ENCODE results near the gene UBAP2L. TPM values are rescaled to one million over a fixed set of nuclear protein-coding genes. Genes with fewer than 3 reads are reported as not detected.

The UBAP2L gene
- total RNA-seq, 4 donors from 2014 or later = 69.8 to 124 (median 83.0) TPM

DNA sequence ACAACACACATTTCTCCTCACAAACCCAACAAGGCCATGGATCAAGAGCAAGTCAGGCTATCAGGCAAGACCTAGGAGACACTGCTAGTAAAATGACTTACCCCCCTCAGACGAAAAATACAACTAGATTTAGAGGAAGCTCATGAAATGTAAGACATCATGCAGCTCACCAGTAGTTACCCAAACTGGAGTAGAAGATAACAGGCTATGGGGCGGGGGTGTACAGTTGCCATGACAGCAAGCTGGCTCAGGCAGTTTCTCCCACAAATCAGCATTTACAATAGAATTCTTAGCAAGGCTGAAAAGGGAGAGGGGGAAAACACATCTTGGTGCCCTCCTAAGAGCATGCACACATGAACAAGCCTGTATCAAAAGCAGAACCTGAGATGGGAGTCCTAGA is 42.7 kb upstream of the UBAP2L start:
- no peak for TF ChIP-seq POLR2AphosphoS5 (IDR thresholded peaks at IDR 0.05)
- TF ChIP-seq, protein P1, sequence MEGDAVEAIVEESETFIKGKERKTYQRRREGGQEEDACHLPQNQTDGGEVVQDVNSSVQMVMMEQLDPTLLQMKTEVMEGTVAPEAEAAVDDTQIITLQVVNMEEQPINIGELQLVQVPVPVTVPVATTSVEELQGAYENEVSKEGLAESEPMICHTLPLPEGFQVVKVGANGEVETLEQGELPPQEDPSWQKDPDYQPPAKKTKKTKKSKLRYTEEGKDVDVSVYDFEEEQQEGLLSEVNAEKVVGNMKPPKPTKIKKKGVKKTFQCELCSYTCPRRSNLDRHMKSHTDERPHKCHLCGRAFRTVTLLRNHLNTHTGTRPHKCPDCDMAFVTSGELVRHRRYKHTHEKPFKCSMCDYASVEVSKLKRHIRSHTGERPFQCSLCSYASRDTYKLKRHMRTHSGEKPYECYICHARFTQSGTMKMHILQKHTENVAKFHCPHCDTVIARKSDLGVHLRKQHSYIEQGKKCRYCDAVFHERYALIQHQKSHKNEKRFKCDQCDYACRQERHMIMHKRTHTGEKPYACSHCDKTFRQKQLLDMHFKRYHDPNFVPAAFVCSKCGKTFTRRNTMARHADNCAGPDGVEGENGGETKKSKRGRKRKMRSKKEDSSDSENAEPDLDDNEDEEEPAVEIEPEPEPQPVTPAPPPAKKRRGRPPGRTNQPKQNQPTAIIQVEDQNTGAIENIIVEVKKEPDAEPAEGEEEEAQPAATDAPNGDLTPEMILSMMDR (IDR thresholded peaks at IDR 0.05) = no peak
- TF ChIP-seq POLR2A (IDR thresholded peaks at IDR 0.05) = no peak
- no peak for TF ChIP-seq EP300 (IDR thresholded peaks at IDR 0.05)
- Histone ChIP-seq H3K4me3 (no peak overlapping the region), H3K9me3 (no peaks in the 10 kb centered on the region), H3K4me1 (peaks cover 62% of the 10 kb centered on the region), H3K36me3 (peaks cover 17% of the 10 kb centered on the region), H3K27me3 (no peaks in the 10 kb centered on the region), H3K27ac (no peak overlapping the region)
- DNase-seq (ENCODE audit: low spot score in 2 of 2) = no peak
- 49% methylated on average over 2 of the region's 2 CpGs for WGBS

DNA sequence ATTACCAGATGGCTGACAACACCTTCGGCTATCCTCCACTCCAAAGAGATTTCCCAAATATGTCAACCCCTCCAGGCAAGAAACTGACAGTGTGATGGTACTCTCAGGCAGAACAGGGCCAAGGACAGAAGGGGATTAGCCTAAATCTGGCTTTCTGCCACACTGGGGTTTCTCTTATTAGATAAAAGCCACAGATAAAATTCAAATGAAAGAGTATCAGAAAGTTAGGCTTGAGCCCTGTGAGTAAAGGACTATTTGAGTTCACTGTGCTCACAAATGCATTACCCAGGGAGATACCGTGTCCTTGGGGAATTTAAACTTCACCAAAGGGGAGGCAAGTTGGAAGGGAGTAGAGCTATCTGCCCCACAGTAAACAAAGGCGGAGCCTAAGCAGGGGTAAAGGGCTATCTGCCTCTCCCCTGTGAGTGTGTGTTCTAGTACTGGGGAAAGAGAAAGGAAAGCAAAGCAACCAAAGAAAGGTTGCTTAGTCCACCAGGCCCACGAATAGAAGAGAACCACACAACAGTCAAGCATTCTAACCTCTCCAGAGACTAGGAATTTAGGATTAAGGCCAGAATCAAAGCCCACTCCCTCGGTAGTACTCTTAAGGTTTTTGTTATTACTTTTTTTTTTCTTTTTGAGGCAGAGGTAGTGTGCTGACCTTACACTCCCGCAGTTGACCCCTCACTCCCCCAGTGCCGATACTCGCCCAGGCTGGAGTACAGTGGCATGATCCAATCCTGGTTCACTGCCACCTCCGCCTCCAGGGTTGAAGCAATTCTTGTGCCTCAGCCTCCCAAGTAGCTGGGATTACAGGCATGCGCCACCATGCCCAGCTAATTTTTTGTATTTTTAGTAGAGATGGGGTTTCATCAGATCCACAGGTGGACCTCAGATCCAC is 41.6 kb upstream of the UBAP2L start:
- Histone ChIP-seq H3K27ac (no peak overlapping the region), H3K9me3 (no peaks in the 10 kb centered on the region), H3K27me3 (no peaks in the 10 kb centered on the region), H3K4me3 (no peak overlapping the region), H3K36me3 (peaks cover 7% of the 10 kb centered on the region), H3K4me1 (peaks cover 68% of the 10 kb centered on the region)
- TF ChIP-seq, protein P1 (IDR thresholded peaks at IDR 0.05) = no peak
- TF ChIP-seq POLR2AphosphoS5 (IDR thresholded peaks at IDR 0.05) = no peak
- no peak for TF ChIP-seq POLR2A (IDR thresholded peaks at IDR 0.05)
- TF ChIP-seq EP300 (IDR thresholded peaks at IDR 0.05) = no peak
- DNase-seq (ENCODE audit: low spot score in 2 of 2) = no peak
- WGBS = 71% methylated on average over 10 of the region's 10 CpGs

DNA sequence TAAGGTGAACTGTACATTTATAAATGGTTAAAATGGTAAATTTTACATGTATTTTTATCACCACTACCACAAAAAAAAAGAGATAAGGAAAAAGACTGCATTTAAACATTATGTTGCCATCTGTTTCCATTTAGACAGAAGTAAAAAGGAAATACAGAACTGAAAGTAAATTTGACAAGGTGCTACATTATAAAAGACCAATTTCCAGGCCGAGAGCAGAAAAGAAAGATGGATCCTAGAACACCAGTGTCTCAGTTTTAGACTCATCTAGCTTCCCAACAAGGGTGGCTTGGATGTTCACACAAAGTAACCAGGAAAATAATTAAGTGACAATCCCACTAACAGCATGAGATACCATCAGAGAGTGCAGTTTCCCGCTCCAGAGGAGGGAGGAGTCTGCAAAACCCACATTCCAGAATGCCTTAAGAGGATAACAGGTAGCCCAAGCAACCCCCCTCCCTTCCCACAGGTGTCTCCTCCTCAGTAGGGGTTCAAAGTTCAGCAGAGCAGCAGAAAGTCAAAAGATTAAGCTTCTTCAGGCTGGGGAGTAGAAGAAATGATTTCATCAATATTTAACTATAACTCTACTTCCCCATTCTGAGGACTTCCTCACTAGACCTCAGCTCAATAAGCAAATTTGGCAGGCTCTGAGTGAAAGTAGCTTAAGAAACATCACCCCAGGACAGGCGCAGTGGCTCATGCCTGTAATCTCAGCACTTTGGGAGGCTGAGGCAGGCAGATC is 40.6 kb upstream of the UBAP2L start:
- peaks cover 68% of the 10 kb centered on the region for H3K4me1 ChIP-seq
- no peaks in the 10 kb centered on the region for H3K36me3 ChIP-seq
- no peak overlapping the region for H3K27ac ChIP-seq
- TF ChIP-seq EP300 (IDR thresholded peaks at IDR 0.05) (no peak), POLR2AphosphoS5 (IDR thresholded peaks at IDR 0.05) (no peak), POLR2A (IDR thresholded peaks at IDR 0.05) (no peak)
- TF ChIP-seq, protein P1 (IDR thresholded peaks at IDR 0.05) = no peak
- 59% methylated on average over 3 of the region's 3 CpGs for WGBS
- no peaks in the 10 kb centered on the region for H3K27me3 ChIP-seq
- no peak for DNase-seq (ENCODE audit: low spot score in 2 of 2)
- H3K9me3 ChIP-seq = no peaks in the 10 kb centered on the region
- H3K4me3 ChIP-seq = peak overlapping the region; percentile 73

DNA sequence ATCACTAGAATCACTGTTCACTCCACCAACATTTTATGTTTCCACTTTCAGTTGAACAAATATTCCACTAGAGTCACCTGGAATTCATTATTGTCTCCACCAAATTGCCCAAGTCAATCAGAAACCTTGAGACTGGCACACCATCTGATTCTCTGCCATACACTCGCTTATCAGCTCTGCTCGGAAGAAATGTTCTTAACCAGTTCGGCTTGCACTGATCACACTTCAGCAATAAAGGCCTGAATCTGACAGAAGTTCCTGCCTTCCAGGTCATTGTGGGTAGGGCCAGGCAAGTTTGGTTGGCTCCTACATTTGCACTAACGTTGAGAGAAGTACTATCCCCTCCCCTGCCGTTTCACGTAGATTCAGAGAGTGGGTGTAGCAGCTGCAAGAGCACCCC is 38.8 kb upstream of the UBAP2L start:
- H3K4me1 ChIP-seq = peaks cover 56% of the 10 kb centered on the region
- peak in 1 of 3 donors; percentile 24 for TF ChIP-seq POLR2AphosphoS5 (IDR thresholded peaks at IDR 0.05)
- no peak for TF ChIP-seq EP300 (IDR thresholded peaks at IDR 0.05)
- TF ChIP-seq, protein P1 (IDR thresholded peaks at IDR 0.05) = no peak

More for the DNA sequence above, 38.8 kb upstream of the UBAP2L start:
- H3K27ac ChIP-seq = peak overlapping the region; percentile 87
- no peaks in the 10 kb centered on the region for H3K9me3 ChIP-seq
- DNase-seq (ENCODE audit: low spot score in 2 of 2) = no peak
- H3K4me3 ChIP-seq = peak overlapping the region; percentile 73
- no peaks in the 10 kb centered on the region for H3K27me3 ChIP-seq
- 0% methylated on average over 6 of the region's 6 CpGs for WGBS
- H3K36me3 ChIP-seq = no peaks in the 10 kb centered on the region
